HL-60 (cell line): ENCODE results near the gene BLVRA.

Experiments
- CTCF ChIP-seq: IDR thresholded peaks from one replicate; pipeline ENCODE4 v1.5.1; 2011; ENCODE audit warnings: low read length, control low read depth, inconsistent platforms; ENCODE audit not compliant: insufficient read depth
- GABPA ChIP-seq: IDR thresholded peaks from 2 replicates; pipeline ENCODE4 v1.6.1; 2012; ENCODE audit warnings: low read depth
- POLR2AphosphoS5 ChIP-seq: IDR thresholded peaks from 2 replicates; pipeline ENCODE4 v1.6.1; 2012; ENCODE audit warnings: low read depth

DNA sequence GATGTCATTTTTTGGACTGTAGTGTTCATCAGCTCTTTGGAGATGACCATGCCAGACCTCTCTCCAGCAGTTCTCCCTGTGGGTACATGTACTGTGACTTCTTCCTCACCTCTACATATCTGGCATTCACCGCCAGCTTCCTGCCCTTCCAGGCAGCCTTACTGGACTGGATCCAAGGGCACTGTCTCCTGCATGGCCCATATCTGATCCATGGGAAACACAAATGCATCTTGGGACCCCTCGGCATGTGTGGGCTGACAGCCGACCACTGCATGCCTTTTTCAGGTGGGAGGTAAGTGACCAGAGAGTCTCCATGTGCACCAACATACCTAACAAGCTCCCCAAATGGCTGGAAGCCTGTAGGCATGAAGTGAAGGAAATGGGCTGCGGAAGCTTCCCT lies 3.9 kb upstream of the BLVRA start:
- TF ChIP-seq CTCF (no peak), GABPA (no peak), POLR2AphosphoS5 (no peak)
